Ovary (tissue), 9 donors: ENCODE measurements around the gene TEX26. TPM values are rescaled to one million over a fixed set of nuclear protein-coding genes. Genes with fewer than 3 reads are reported as not detected.

Experiments used
- DNase-seq, 5 donors: peaks; one replicate each; pipeline ENCODE4 v3.0.0-alpha.2; 2019 to 2020
- H3K27ac ChIP-seq, 2 donors: fragments of 200-600 bp; one replicate each; pipeline versions ENCODE4 v1.5.1 to v1.8.0; 2019 to 2022
- H3K27me3 ChIP-seq: fragments of 200-600 bp; one replicate; pipeline ENCODE4 v1.8.0; 2022
- H3K36me3 ChIP-seq: fragments of 200-600 bp; sonication (generic); one replicate; pipeline ENCODE4 v1.5.1; 2019
- H3K4me1 ChIP-seq: one replicate; pipeline ENCODE4 v1.8.1; 2013; ENCODE audit warnings: mild to moderate bottlenecking, moderate library complexity; ENCODE audit not compliant: insufficient read depth
- H3K4me3 ChIP-seq: fragments of 200-600 bp; sonication (generic); one replicate; pipeline ENCODE4 v1.5.1; 2017
- H3K9me3 ChIP-seq, 2 donors: fragments of 200-600 bp in 1 of 2; sonication (generic) in 1 of 2; one replicate each; pipeline versions ENCODE4 v1.5.1 to v1.8.1; 2013 to 2019; ENCODE audit warnings: mild to moderate bottlenecking in 1 of 2, moderate library complexity in 1 of 2
- EP300 ChIP-seq: sonication (generic); formaldehyde crosslinking; IDR thresholded peaks from one replicate; pipeline ENCODE4 v1.6.1; 2017; ENCODE audit warnings: antibody characterized with exemption
- POLR2A ChIP-seq: fragments of 450-650 bp; IDR thresholded peaks from one replicate; pipeline ENCODE4 v1.6.1; 2017; ENCODE audit warnings: antibody characterized with exemption, mild to moderate bottlenecking, moderate library complexity
- WGBS, 3 donors: extraction: QIAGEN DNeasy Blood & Tissue Kit in 1 of 3; methylation state at CpG; one replicate each; pipeline versions ENCODE4 v1.1.5 to v1.1.7; 2013 to 2017; 5-methylcytosine and 5-hydroxymethylcytosine counted together
- intact Hi-C, 4 donors: fragments of 100-400 bp; cut with DNase I; formaldehyde crosslinking; loops; one replicate each; pipeline versions ENCODE4 v1.11.0 to v1.15.1; 2022 to 2023
- polyA plus RNA-seq, 2 donors: library from polyadenylated mRNA; stranded (reverse); fragments of 200-250 nt in 1 of 2; fragments of 350-450 nt in 1 of 2; fragmentation: Illumina TruSeq in 1 of 2; extraction: RNeasy Lipid Tissue Mini Kit (QIAGEN cat#74804) in 1 of 2; gene quantifications; one replicate each; pipeline ENCODE4 v1.2.3, GENCODE V29; 2013 to 2014
- total RNA-seq, 7 donors: library from RNA; depleted of rRNA in 2 of 7; stranded (reverse); fragments of >200 nt in 2 of 7; fragmentation: NEBNext Ultra II Directional in 3 of 7; extraction: Animal tissue kit (Norgen Biotek cat#: 25700) in 3 of 7; gene quantifications; one replicate each; pipeline versions ENCODE4 v1.1.0 to v1.2.4, GENCODE V29; 2016 to 2023
- TF ChIP-seq, protein P1 (sequence below), 3 donors: fragments of 450-650 bp in 2 of 3; fragments of 200-600 bp in 1 of 3; IDR thresholded peaks; one replicate each; pipeline versions ENCODE4 v1.5.1 to v1.8.0; 2016 to 2022; ENCODE audit warnings: antibody characterized with exemption in 3 of 3, mild to moderate bottlenecking in 1 of 3
- donor health status: DM: no; HTN: no; CAD: no; lungs with moderate emphysema.
- donor health status: DM: no; HTN: no; CAD: no.
- donor health status: Bipolar disorder and iron deficiency.
- donor health status: DM: yes; HTN: yes; CAD: no.
- donor health status: DM: no; HTN: no; CAD: no.
- donor health status: DM: yes; HTN: yes; CAD: no.

TEX26 gene
- total and polyA plus RNA-seq, 9 donors: 0.45 TPM; not detected in 8

DNA sequence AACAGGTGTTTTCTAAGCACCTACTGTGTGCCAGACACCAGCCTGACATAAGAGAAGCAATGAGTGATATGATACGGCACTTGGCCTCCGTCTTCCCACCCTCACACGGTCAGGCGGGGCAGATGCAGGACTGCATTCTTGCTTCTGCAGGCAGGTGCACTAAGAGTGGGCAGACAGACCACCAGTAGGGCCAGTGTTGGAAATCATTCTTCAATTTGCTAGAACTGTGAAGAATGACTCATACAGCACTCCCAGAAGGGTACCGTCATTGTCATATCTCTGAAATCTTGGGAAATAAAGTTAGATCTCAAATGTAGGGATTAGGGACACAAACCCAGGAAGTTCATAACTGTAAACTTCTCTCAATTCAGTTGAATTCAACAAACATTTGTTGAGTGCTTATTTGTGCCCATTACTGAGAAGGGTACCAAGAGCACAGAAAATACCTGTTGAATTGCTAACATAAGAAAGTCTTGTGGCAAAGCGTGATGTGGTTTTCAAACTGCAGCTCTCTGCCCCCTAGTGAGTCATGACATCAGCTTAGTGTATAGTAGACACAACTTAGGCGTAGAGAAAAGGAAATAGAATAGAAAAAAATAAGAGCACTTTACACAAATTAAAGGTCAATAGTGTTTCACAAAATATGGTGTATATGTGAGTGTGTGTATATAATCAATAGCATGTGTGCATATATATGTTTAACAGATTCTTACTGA is 76.1 kb downstream of the TEX26 start:
- no peaks in the 10 kb centered on the region for H3K9me3 ChIP-seq
- no peak overlapping the region for H3K27ac ChIP-seq
- no peak overlapping the region for H3K4me3 ChIP-seq
- H3K27me3 ChIP-seq: no peaks in the 10 kb centered on the region
- TF ChIP-seq, protein P1, sequence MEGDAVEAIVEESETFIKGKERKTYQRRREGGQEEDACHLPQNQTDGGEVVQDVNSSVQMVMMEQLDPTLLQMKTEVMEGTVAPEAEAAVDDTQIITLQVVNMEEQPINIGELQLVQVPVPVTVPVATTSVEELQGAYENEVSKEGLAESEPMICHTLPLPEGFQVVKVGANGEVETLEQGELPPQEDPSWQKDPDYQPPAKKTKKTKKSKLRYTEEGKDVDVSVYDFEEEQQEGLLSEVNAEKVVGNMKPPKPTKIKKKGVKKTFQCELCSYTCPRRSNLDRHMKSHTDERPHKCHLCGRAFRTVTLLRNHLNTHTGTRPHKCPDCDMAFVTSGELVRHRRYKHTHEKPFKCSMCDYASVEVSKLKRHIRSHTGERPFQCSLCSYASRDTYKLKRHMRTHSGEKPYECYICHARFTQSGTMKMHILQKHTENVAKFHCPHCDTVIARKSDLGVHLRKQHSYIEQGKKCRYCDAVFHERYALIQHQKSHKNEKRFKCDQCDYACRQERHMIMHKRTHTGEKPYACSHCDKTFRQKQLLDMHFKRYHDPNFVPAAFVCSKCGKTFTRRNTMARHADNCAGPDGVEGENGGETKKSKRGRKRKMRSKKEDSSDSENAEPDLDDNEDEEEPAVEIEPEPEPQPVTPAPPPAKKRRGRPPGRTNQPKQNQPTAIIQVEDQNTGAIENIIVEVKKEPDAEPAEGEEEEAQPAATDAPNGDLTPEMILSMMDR (IDR thresholded peaks at IDR 0.05): no peak
- TF ChIP-seq POLR2A (no peak), EP300 (no peak)
- no peaks in the 10 kb centered on the region for H3K4me1 ChIP-seq
- intact Hi-C loops: no loop called here
- 89 to 93% (median 90%) methylated on average over 7 of the region's 7 CpGs for WGBS, 3 donors
- no peak for DNase-seq
- H3K36me3 ChIP-seq: no peaks in the 10 kb centered on the region

DNA sequence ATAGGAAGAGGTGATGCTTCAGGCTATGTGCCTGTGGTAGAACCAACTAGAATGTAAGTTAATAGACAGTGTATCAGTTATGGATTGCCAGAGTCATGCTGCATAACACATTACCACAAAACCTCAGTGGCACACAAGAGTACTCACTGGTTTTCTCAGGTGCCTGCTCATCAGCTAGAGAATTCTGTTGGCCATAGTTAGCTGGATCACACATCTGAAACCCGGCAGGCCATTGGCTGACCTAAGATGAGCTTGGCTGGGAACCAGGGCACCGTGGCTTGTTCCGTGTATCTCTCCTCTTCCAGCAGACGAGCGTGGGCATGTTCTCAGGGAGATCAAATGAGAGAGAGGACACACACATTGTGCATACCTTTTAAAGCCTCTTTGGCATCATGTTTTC is 76.7 kb downstream of the TEX26 start:
- Histone ChIP-seq H3K36me3 (no peaks in the 10 kb centered on the region), H3K27me3 (no peaks in the 10 kb centered on the region), H3K9me3 (no peaks in the 10 kb centered on the region), H3K4me1 (no peaks in the 10 kb centered on the region), H3K4me3 (no peak overlapping the region), H3K27ac (no peak overlapping the region)
- no peak for DNase-seq
- 59 to 82% (median 69%) methylated on average over 5 of the region's 5 CpGs for WGBS, 3 donors
- intact Hi-C loops: no loop called here
- TF ChIP-seq, protein P1 (IDR thresholded peaks at IDR 0.05): no peak
- no peak for TF ChIP-seq POLR2A
- TF ChIP-seq EP300: no peak

DNA sequence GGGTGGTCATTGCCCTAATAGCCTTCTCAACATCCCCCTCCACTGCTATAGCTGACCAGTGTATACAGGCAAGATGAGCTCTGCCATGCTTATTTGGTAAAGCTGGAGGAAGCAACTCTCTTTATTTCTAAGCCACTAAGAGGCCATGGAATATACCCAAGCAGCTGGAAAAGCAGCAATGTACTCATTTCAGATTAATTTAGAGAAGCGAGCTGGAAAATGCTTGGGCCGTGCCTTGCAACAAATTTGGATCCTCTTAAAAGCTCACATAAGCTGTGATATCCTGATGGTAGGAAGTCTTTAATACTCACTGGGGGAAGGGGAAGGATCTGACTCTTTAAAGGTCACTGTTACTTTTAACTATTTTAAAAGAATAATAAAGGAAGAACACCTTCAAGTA is 77.8 kb downstream of the TEX26 start:
- Histone ChIP-seq H3K4me3 (no peak overlapping the region), H3K27ac (no peak overlapping the region), H3K4me1 (no peaks in the 10 kb centered on the region), H3K9me3 (no peaks in the 10 kb centered on the region), H3K27me3 (no peaks in the 10 kb centered on the region), H3K36me3 (no peaks in the 10 kb centered on the region)
- no peak for DNase-seq
- WGBS, 3 donors: 89 to 98% (median 92%) methylated on average over 2 of the region's 2 CpGs
- intact Hi-C loops: no loop called here
- TF ChIP-seq, protein P1 (IDR thresholded peaks at IDR 0.05): no peak
- TF ChIP-seq POLR2A (no peak), EP300 (no peak)

DNA sequence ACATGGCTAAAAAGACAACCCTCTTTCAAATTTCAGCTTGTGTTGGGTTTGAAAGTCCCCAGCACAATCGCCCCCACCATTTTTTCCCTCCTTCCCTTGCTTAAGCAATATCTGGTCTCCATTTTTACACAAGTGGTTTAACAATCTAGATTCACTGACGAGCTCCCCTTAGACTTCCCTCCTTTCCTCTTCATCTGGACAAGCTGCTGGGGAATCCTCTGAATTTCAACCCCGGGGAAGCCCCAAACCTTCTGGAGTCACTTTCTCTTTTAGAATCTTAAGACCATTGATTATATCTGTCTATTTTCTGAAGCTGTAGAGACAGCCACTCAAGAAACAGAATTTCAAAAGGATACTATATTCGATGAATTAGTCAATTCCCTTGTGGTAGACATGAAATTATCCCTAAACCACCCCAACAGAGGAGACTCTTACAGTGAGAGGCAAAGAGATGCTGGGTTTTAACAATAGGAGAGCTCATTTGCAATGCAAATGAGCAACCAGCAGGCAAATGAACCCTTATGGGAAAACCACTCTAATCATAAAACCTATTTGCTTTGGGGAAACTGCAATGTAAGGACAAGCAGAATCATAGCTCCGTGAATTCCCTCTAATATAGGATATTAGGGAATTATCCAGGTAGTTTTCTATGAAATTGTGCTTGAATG is 78.9 kb downstream of the TEX26 start:
- 73 to 82% (median 82%) methylated on average over 5 of the region's 5 CpGs for WGBS, 3 donors
- H3K27ac ChIP-seq: no peak overlapping the region
- H3K9me3 ChIP-seq: no peaks in the 10 kb centered on the region
- H3K36me3 ChIP-seq: no peaks in the 10 kb centered on the region
- H3K4me1 ChIP-seq: no peaks in the 10 kb centered on the region
- H3K4me3 ChIP-seq: no peak overlapping the region
- TF ChIP-seq POLR2A: no peak
- TF ChIP-seq EP300: no peak
- TF ChIP-seq, protein P1 (IDR thresholded peaks at IDR 0.05): no peak
- DNase-seq: no peak
- no peaks in the 10 kb centered on the region for H3K27me3 ChIP-seq
- intact Hi-C loops: no loop called here
